GM23338 (cell line): ENCODE results near the gene KIAA1191. TPM values are rescaled to one million over a fixed set of nuclear protein-coding genes. Genes with fewer than 3 reads are reported as not detected.

Source experiments
- ATAC-seq: fragments of 200-7000 bp; cut with Tn5 transposase; 3 replicates; pipeline ENCODE4 v1.9.1; 2020
- DNase-seq: peaks from one replicate; pipeline ENCODE4 v3.0.0-alpha.2; 2015; ENCODE audit warnings: low spot score
- H2AFZ ChIP-seq: fragments of 200-600 bp; sonication (generic); 2 replicates; pipeline ENCODE4 v1.8.0; 2016; ENCODE audit warnings: antibody characterized with exemption, mild to moderate bottlenecking, moderate library complexity
- H3F3A ChIP-seq: fragments of 200-600 bp; sonication (generic); replicated peaks from 2 replicates; pipeline ENCODE4 v1.8.0; 2017; ENCODE audit warnings: antibody characterized with exemption, mixed run types, low read depth
- H3K27ac ChIP-seq: fragments of 200-600 bp; sonication (generic); 2 replicates; pipeline ENCODE4 v1.6.1; 2016; ENCODE audit warnings: low read depth
- H3K27me3 ChIP-seq: fragments of 200-600 bp; sonication (generic); 2 replicates; pipeline ENCODE4 v1.8.0; 2016; ENCODE audit warnings: mild to moderate bottlenecking, mixed run types, moderate library complexity; ENCODE audit not compliant: insufficient read depth
- H3K36me3 ChIP-seq: fragments of 200-600 bp; sonication (generic); 2 replicates; pipeline ENCODE4 v1.8.0; 2016; ENCODE audit warnings: mild to moderate bottlenecking; ENCODE audit not compliant: insufficient read depth
- H3K4me1 ChIP-seq: fragments of 200-600 bp; sonication (generic); 2 replicates; pipeline ENCODE4 v1.8.0; 2016; ENCODE audit warnings: mild to moderate bottlenecking, moderate library complexity; ENCODE audit not compliant: insufficient read depth
- H3K4me2 ChIP-seq: fragments of 200-600 bp; sonication (generic); 2 replicates; pipeline ENCODE4 v1.7.1; 2017; ENCODE audit warnings: mixed run types
- H3K4me3 ChIP-seq: fragments of 200-600 bp; sonication (generic); 2 replicates; pipeline ENCODE4 v1.6.1; 2016; ENCODE audit warnings: mixed run types
- H3K79me2 ChIP-seq: fragments of 200-600 bp; sonication (generic); replicated peaks from 2 replicates; pipeline ENCODE4 v1.8.0; 2017; ENCODE audit warnings: mild to moderate bottlenecking; ENCODE audit not compliant: insufficient read depth
- H3K9me2 ChIP-seq: fragments of 200-600 bp; sonication (generic); 2 replicates; pipeline ENCODE4 v1.8.0; 2017; ENCODE audit not compliant: insufficient read depth
- H4K20me1 ChIP-seq: fragments of 200-600 bp; sonication (generic); replicated peaks from 2 replicates; pipeline ENCODE4 v1.8.0; 2017; ENCODE audit warnings: mild to moderate bottlenecking; ENCODE audit not compliant: insufficient read depth
- H3K27ac Mint-ChIP-seq: 2 replicates; pipeline ENCODE4 v1.8.0; 2020; ENCODE audit warnings: inconsistent platforms, mild to moderate bottlenecking, moderate library complexity, mixed read lengths
- H3K27me3 Mint-ChIP-seq: 3 replicates; pipeline ENCODE4 v1.8.0; 2022; ENCODE audit warnings: low read depth, mild to moderate bottlenecking, moderate library complexity, mixed read lengths, inconsistent platforms; ENCODE audit not compliant: insufficient read depth, poor library complexity
- H3K36me3 Mint-ChIP-seq: 3 replicates; pipeline ENCODE4 v1.8.0; 2021; ENCODE audit warnings: low read depth, mild to moderate bottlenecking, inconsistent platforms, moderate library complexity, mixed read lengths
- H3K4me1 Mint-ChIP-seq: 3 replicates; pipeline ENCODE4 v1.8.0; 2020; ENCODE audit warnings: mild to moderate bottlenecking, inconsistent platforms, mixed read lengths
- H3K4me3 Mint-ChIP-seq: 3 replicates; pipeline ENCODE4 v1.8.0; 2021; ENCODE audit warnings: moderate library complexity, mild to moderate bottlenecking, inconsistent platforms, mixed read lengths
- H3K9me3 Mint-ChIP-seq: 3 replicates; pipeline ENCODE4 v1.8.0; 2020; ENCODE audit warnings: moderate library complexity, mild to moderate bottlenecking, inconsistent platforms, mixed read lengths
- CTCF ChIP-seq, 2 experiments: fragments of 200-600 bp in 1 of 2; sonication (generic) in 1 of 2; conservative IDR thresholded peaks; 2 replicates each; pipeline versions ENCODE4 v1.5.1 to v1.6.1; 2016 to 2017; ENCODE audit warnings: antibody characterized with exemption in 2 of 2, low read depth in 2 of 2, mild to moderate bottlenecking in 2 of 2, moderate library complexity in 1 of 2
- JUNB ChIP-seq: IDR thresholded peaks from one replicate; pipeline ENCODE4 v1.6.1; 2016; ENCODE audit warnings: antibody characterized with exemption; ENCODE audit not compliant: unreplicated experiment
- STAT1 ChIP-seq: IDR thresholded peaks from one replicate; pipeline ENCODE4 v1.6.1; 2016; ENCODE audit warnings: antibody characterized with exemption; ENCODE audit not compliant: unreplicated experiment
- ZNF114 ChIP-seq: fragments of 250-450 bp; sonication (Bioruptor Pico); IDR thresholded peaks from 2 replicates; pipeline ENCODE4 v1.5.0; 2020; ENCODE audit warnings: mild to moderate bottlenecking, moderate library complexity
- ZNF331 ChIP-seq: fragments of 250-450 bp; sonication (Bioruptor Pico); IDR thresholded peaks from 2 replicates; pipeline ENCODE4 v1.5.0; 2020; ENCODE audit warnings: low read depth, mild to moderate bottlenecking, moderate library complexity
- ZNF462 ChIP-seq: fragments of 250-450 bp; sonication (Bioruptor Pico); IDR thresholded peaks from 2 replicates; pipeline ENCODE4 v1.5.0; 2020; ENCODE audit warnings: mild to moderate bottlenecking, moderate library complexity
- polyA plus RNA-seq: library from polyadenylated mRNA; unstranded; fragments of >200 nt; fragmentation: Nextera tagmentation; extraction: Ambion mirVana; gene quantifications from 2 replicates; pipeline ENCODE4 v1.2.1, GENCODE V29; 2016
- total RNA-seq: library from RNA; depleted of rRNA; stranded (reverse); fragments of >200 nt; shearing (Covaris generic); gene quantifications from 2 replicates; pipeline ENCODE4 v1.2.3, GENCODE V29; 2014

KIAA1191 gene
- total and polyA plus RNA-seq, 2 experiments from 2014 or later = 52.3 to 87.2 TPM

- TF ChIP-seq ZNF462 (CRISPR knock-in tag) = no peak
- TF ChIP-seq JUNB = no peak
Observed at GRCh38 chr5:176341325-176342157, 20.0 kb downstream of the KIAA1191 start (continued).

GRCh38 chr5:176339304-176339703, 22.3 kb downstream of the KIAA1191 start:
- H3K27ac Mint-ChIP-seq = no peak overlapping the region
- Histone ChIP-seq H3K9me2 (no peaks in the 10 kb centered on the region), H3K79me2 (no peaks in the 10 kb centered on the region), H2AFZ (no peak overlapping the region), H3K4me3 (no peak overlapping the region), H3K36me3 (no peaks in the 10 kb centered on the region), H3F3A (no peaks in the 10 kb centered on the region), H4K20me1 (no peaks in the 10 kb centered on the region), H3K27ac (no peak overlapping the region), H3K27me3 (no peaks in the 10 kb centered on the region), H3K4me1 (no peaks in the 10 kb centered on the region), H3K4me2 (no peak overlapping the region)
- no peaks in the 10 kb centered on the region for H3K4me1 Mint-ChIP-seq
- peaks cover 2% of the 10 kb centered on the region for H3K27me3 Mint-ChIP-seq
- DNase-seq (no peak), ATAC-seq (no peak)
- H3K9me3 Mint-ChIP-seq = no peaks in the 10 kb centered on the region
- H3K4me3 Mint-ChIP-seq = no peak overlapping the region
- peaks cover 13% of the 10 kb centered on the region for H3K36me3 Mint-ChIP-seq
- TF ChIP-seq CTCF (conservative IDR thresholded peaks at IDR 0.05; ENCODE audit: low read depth in 2 of 2) = no peak
- no peak for TF ChIP-seq ZNF331 (CRISPR knock-in tag)
- no peak for TF ChIP-seq ZNF462 (CRISPR knock-in tag)
- TF ChIP-seq JUNB = no peak
- no peak for TF ChIP-seq ZNF114
- no peak for TF ChIP-seq STAT1
